HCT116 (cell line): ENCODE results near the gene RPL13A. TPM values are rescaled to one million over a fixed set of nuclear protein-coding genes. Genes with fewer than 3 reads are reported as not detected.

ENCODE experiments used
- ATAC-seq: fragments of 200-7000 bp; cut with Tn5 transposase; 2 replicates; pipeline ENCODE4 v1.9.1; 2020; ENCODE audit warnings: mild to moderate bottlenecking, moderate library complexity
- BruUV-seq: library from RNA; stranded (reverse); fragments of 400-500 nt; replicated peaks from 2 replicates; lab custom pipeline; 2021; lab: Mats Ljungman, UMichigan
- CTCF ChIA-PET: fragments of 300-600 bp; sonication (Branson Sonifier 250); formaldehyde crosslinking; loops from one replicate; lab custom pipeline; 2021; ENCODE audit warnings: antibody characterized with exemption; lab: Charles Lee
- POLR2A ChIA-PET: fragments of 300-600, 350-600 bp; sonication (Branson Sonifier 250); formaldehyde crosslinking; loops from one replicate; lab custom pipeline; 2021; ENCODE audit warnings: antibody characterized with exemption; lab: Charles Lee
- RAD21 ChIA-PET, 2 experiments: fragments of 300-600 bp; sonication (Branson Sonifier 250); formaldehyde crosslinking; loops; one replicate each; lab custom pipeline; 2023; ENCODE audit warnings: low total read pairs in 2 of 2; ENCODE audit not compliant: uncharacterized antibody in 2 of 2, unreplicated experiment in 2 of 2, low non-redundant PET in 1 of 2; lab: Charles Lee
- DNase-seq: peaks from one replicate; pipeline ENCODE4 v3.0.0-alpha.2; 2010; ENCODE audit warnings: low read depth, low spot score
- H2AFZ ChIP-seq: fragments of 200-600 bp; shearing (Covaris generic), sonication (generic); 2 replicates; pipeline ENCODE4 v1.6.1; 2017; ENCODE audit warnings: low read depth, mixed run types, mixed read lengths, antibody characterized with exemption, low read length; ENCODE audit not compliant: poor library complexity, severe bottlenecking
- H3K27ac ChIP-seq: 2 replicates; pipeline ENCODE4 v1.5.1; 2012; ENCODE audit warnings: low read depth, low read length
- H3K27me3 ChIP-seq: fragments of 200-600 bp; sonication (generic); 2 replicates; pipeline ENCODE4 v1.6.1; 2016; ENCODE audit warnings: mixed run types, low read length, mixed read lengths; ENCODE audit not compliant: insufficient read depth
- H3K36me3 ChIP-seq, 2 experiments: fragments of 200-500 bp in 1 of 2; fragments of 200-600 bp in 1 of 2; sonication (Bioruptor generic) in 1 of 2; sonication (generic) in 1 of 2; 2 replicates each; pipeline versions ENCODE4 v1.5.1 to v1.6.1; 2014 to 2016; ENCODE audit warnings: low read length in 2 of 2, inconsistent platforms in 1 of 2, mixed read lengths in 1 of 2, mixed run types in 1 of 2; ENCODE audit not compliant: insufficient read depth in 2 of 2, control insufficient read depth in 1 of 2
- H3K4me1 ChIP-seq, 2 experiments: fragments of 200-600 bp in 1 of 2; sonication (generic) in 1 of 2; 2 replicates each; pipeline versions ENCODE4 v1.5.1 to v1.6.1; 2012 to 2017; ENCODE audit warnings: low read length in 2 of 2, inconsistent platforms in 1 of 2, mild to moderate bottlenecking in 1 of 2, mixed read lengths in 1 of 2, mixed run types in 1 of 2, moderate library complexity in 1 of 2; ENCODE audit not compliant: insufficient read depth in 2 of 2, control insufficient read depth in 1 of 2
- H3K4me2 ChIP-seq: fragments of 200-600 bp; sonication (generic); 2 replicates; pipeline ENCODE4 v1.6.1; 2017; ENCODE audit warnings: mixed run types, low read length, mixed read lengths
- H3K4me3 ChIP-seq, 2 experiments: fragments of 200-600 bp in 1 of 2; sonication (generic) in 1 of 2; replicated peaks in 1 of 2; 2 replicates each; pipeline ENCODE4 v1.5.1; 2011 to 2016; ENCODE audit warnings: low read length in 2 of 2, control low read depth in 1 of 2, low read depth in 1 of 2, mild to moderate bottlenecking in 1 of 2, mixed read lengths in 1 of 2, mixed run types in 1 of 2
- H3K79me2 ChIP-seq: fragments of 200-600 bp; sonication (generic); 2 replicates; pipeline ENCODE4 v1.6.1; 2017; ENCODE audit warnings: mild to moderate bottlenecking, mixed run types, low read length, moderate library complexity, mixed read lengths; ENCODE audit not compliant: insufficient read depth
- H3K9ac ChIP-seq: fragments of 200-600 bp; sonication (generic); 2 replicates; pipeline ENCODE4 v1.6.1; 2016; ENCODE audit warnings: low read length, mixed read lengths
- H3K9me2 ChIP-seq: fragments of 200-600 bp; sonication (generic), shearing (Covaris generic); 2 replicates; pipeline ENCODE4 v1.6.1; 2017; ENCODE audit warnings: mixed run types, mild to moderate bottlenecking, moderate library complexity; ENCODE audit not compliant: insufficient read depth
- H3K9me3 ChIP-seq, 2 experiments: fragments of 200-500 bp in 1 of 2; fragments of 200-600 bp in 1 of 2; sonication (Bioruptor generic) in 1 of 2; sonication (generic) in 1 of 2; 2 replicates each; pipeline ENCODE4 v1.6.1; 2014 to 2017; ENCODE audit warnings: low read length in 2 of 2, mixed read lengths in 2 of 2, inconsistent platforms in 1 of 2, low read depth in 1 of 2, mild to moderate bottlenecking in 1 of 2, mixed run types in 1 of 2, moderate library complexity in 1 of 2; ENCODE audit not compliant: control insufficient read depth in 1 of 2, insufficient read depth in 1 of 2
- H4K20me1 ChIP-seq: fragments of 200-600 bp; sonication (generic), shearing (Covaris generic); 2 replicates; pipeline ENCODE4 v1.6.1; 2017; ENCODE audit warnings: mixed run types, mild to moderate bottlenecking, moderate library complexity; ENCODE audit not compliant: insufficient read depth
- CBX3 ChIP-seq: IDR thresholded peaks from 2 replicates; pipeline ENCODE4 v1.6.1; 2012; ENCODE audit warnings: low read depth
- EZH2 ChIP-seq: fragments of 200-600 bp; sonication (generic); IDR thresholded peaks from 2 replicates; pipeline ENCODE4 v1.6.1; 2017; ENCODE audit warnings: antibody characterized with exemption, mixed run types
- FOSL1 ChIP-seq: IDR thresholded peaks from 2 replicates; pipeline ENCODE4 v1.6.1; 2012; ENCODE audit warnings: low read depth
- MAX ChIP-seq: IDR thresholded peaks from 2 replicates; pipeline ENCODE4 v1.6.1; 2012
- POLR2A ChIP-seq: IDR thresholded peaks from 2 replicates; pipeline ENCODE4 v1.7.0; 2011; ENCODE audit warnings: borderline replicate concordance; ENCODE audit not compliant: insufficient read depth, insufficient read length; ENCODE audit errors: extremely low read depth
- POLR2AphosphoS5 ChIP-seq: IDR thresholded peaks from 2 replicates; pipeline ENCODE4 v1.6.1; 2011; ENCODE audit warnings: mild to moderate bottlenecking, low read depth, low read length, moderate library complexity
- REST ChIP-seq: IDR thresholded peaks from 2 replicates; pipeline ENCODE4 v1.6.1; 2012; ENCODE audit warnings: low read depth
- YY1 ChIP-seq: IDR thresholded peaks from 2 replicates; pipeline ENCODE4 v1.6.1; 2011; ENCODE audit warnings: low read length, low read depth, moderate library complexity, mild to moderate bottlenecking; ENCODE audit not compliant: insufficient replicate concordance; ENCODE audit errors: extremely low read depth
- ZFX ChIP-seq: fragments of 450-650 bp; IDR thresholded peaks from 2 replicates; pipeline ENCODE4 v1.6.1; 2017
- intact Hi-C: fragments of 100-400 bp; cut with micrococcal nuclease; formaldehyde crosslinking; loops from 2 replicates; pipeline ENCODE4 v1.10.0; 2022
- total RNA-seq: library from RNA; stranded (reverse); gene quantifications from one replicate; pipeline ENCODE4 v1.2.1, GENCODE V29; 2021; ENCODE audit not compliant: unreplicated experiment

Gene RPL13A
- total RNA-seq, 1 experiment from 2014 or later: 3,719 TPM

GRCh38 chr19:49488046-49488862, 846 bp downstream of the RPL13A start:
- H3K27ac ChIP-seq: peak overlapping the region; percentile 86
- H3K4me3 ChIP-seq: peak overlapping the region; percentile 99 to 100
- peaks cover 43% of the 10 kb centered on the region for H3K79me2 ChIP-seq
- BruUV-seq: no TSS peak
- DNase-seq (no peak), ATAC-seq (no peak)
- H3K4me2 ChIP-seq: peak overlapping the region; percentile 85
- intact Hi-C loops: no loop called here
- H2AFZ ChIP-seq: no peak overlapping the region
- no peaks in the 10 kb centered on the region for H3K27me3 ChIP-seq
- RAD21 ChIA-PET: interaction anchor here in 1 of 2 experiments (0.6 kb wide), 1 partner anchor 10 kb away, joined by 4 read pairs; no protein-coding TSS in a partner anchor
- peaks cover 21 to 47% of the 10 kb centered on the region in 2 experiments for H3K36me3 ChIP-seq
- peaks cover 10 to 47% of the 10 kb centered on the region in 2 experiments; a peak in 3 of 4 replicates for H3K4me1 ChIP-seq
- H3K9me2 ChIP-seq: no peaks in the 10 kb centered on the region
- TF ChIP-seq ZFX (no peak), MAX (no peak), REST (no peak), YY1 (no peak), FOSL1 (no peak), CBX3 (no peak), POLR2A (no peak), EZH2 (no peak), POLR2AphosphoS5 (peak; percentile 45; the same call in 1 of the 2 replicates)
- CTCF ChIA-PET: interaction anchor here (1.2 kb wide), 1 partner anchor 12 kb away, joined by 5 read pairs; no protein-coding TSS in a partner anchor
- peak overlapping the region; percentile 100 for H3K9ac ChIP-seq
- POLR2A ChIA-PET: interaction anchor here (0.5 to 2.1 kb wide), 6 partner anchors 12 to 1151 kb away, joined by 3 to 8 read pairs (median 4); partner anchors contain the start of genes ALDH16A1 and PIH1D1
- H3K9me3 ChIP-seq: no peaks in the 10 kb centered on the region
- H4K20me1 ChIP-seq: peaks cover 19% of the 10 kb centered on the region; the same call in 1 of the 2 replicates
